IPS-18c (cell line): ENCODE measurements around the gene TTC4.

Experiments used
- H3K4me3 ChIP-seq: 2 replicates; pipeline ENCODE4 v1.7.0; 2013; ENCODE audit warnings: low read depth, mild to moderate bottlenecking, low read length, moderate library complexity; ENCODE audit not compliant: insufficient read depth
- H3K9me3 ChIP-seq: one replicate; pipeline ENCODE4 v1.6.1; 2013; ENCODE audit warnings: mild to moderate bottlenecking, low read length, moderate library complexity; ENCODE audit not compliant: control insufficient read depth, insufficient read depth

The TTC4 gene, protein sequence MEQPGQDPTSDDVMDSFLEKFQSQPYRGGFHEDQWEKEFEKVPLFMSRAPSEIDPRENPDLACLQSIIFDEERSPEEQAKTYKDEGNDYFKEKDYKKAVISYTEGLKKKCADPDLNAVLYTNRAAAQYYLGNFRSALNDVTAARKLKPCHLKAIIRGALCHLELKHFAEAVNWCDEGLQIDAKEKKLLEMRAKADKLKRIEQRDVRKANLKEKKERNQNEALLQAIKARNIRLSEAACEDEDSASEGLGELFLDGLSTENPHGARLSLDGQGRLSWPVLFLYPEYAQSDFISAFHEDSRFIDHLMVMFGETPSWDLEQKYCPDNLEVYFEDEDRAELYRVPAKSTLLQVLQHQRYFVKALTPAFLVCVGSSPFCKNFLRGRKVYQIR

DNA sequence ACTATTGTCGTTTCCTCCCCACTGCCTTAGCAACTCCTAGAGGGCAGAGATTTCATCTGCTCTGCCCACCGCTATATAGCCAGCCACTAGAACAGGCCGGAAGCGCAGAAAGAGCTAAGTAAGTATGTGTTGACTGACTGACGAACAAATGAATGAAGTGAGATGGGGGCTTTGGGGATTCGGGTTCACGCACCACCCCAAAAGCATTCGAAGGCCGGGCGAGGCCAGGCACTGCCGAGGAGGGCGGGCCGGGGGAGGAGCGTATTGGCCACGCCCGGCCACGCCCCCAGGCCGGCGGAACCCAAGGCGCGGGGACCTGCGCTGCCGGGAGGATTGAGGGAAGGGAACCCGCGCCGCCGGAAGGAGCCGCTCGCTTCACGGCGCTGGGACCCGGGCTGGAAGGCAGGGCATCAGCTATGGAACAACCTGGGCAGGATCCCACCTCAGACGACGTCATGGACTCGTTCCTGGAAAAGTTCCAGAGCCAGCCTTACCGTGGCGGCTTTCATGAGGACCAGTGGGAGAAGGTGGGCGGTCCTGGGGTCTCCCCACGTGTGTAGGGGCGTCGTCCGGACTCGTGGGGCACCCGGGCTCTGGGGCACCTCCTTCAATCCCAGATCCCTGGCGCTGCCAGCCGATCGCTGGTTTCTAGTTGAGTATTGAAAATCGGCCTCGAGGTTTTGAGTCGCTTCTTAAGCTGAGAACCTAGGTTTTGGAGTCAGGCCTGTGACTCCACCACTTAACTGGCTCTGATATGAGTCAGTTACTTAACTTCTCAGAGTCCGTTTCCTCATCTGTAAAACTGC is at the start of gene TTC4:
Gene TTC4, plus strand, starts transcription at position 369 of the 806 bp plus-strand sequence. Its CDS starts 48 bp downstream, at position 417.
- no peaks in the 10 kb centered on the region for H3K9me3 ChIP-seq
- H3K4me3 ChIP-seq = peak within 1 kb of the TSS; percentile 93

DNA sequence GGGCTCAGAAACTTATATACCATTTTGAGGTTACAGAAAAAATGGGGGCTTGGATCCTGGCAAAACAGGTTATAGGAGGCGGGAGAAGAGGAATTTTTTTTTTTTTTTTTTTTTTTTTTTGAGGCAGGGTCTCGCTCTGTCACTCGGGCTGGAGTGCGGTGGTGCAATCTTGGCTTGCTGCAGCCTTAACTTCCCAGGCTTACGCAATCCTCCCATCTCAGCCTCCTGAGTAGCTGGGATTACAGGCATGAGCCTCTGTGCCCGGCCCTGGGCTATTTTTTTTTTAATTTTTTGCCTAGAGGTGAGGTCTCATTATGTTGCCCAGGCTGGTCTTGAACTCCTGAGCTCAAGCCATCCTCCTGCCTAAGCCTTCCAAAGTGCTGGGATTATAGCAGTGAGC is 49.3 kb upstream of the TTC4 start:
- Histone ChIP-seq H3K9me3 (peaks cover 2% of the 10 kb centered on the region), H3K4me3 (no peak overlapping the region)

DNA sequence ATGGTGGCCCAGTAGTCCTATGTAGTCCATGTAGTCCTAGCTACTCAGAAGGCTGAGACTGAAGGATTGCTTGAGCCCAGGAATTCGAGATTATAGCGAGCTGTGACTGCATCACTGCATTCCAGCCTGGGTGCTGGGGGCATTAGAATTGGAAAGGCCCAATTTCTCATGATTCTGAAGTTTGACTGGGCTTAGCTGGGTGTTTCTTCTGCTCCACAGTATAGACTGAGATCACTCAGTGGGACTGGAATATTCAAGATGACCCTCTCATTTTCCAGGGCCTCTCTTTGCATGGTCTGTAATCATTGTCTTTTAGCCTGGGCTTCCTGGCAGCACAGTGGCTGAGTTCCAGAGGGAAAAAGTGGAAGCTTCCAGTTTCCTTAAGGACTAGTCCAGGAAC is 47.9 kb upstream of the TTC4 start:
- H3K4me3 ChIP-seq = no peak overlapping the region
- no peaks in the 10 kb centered on the region for H3K9me3 ChIP-seq

DNA sequence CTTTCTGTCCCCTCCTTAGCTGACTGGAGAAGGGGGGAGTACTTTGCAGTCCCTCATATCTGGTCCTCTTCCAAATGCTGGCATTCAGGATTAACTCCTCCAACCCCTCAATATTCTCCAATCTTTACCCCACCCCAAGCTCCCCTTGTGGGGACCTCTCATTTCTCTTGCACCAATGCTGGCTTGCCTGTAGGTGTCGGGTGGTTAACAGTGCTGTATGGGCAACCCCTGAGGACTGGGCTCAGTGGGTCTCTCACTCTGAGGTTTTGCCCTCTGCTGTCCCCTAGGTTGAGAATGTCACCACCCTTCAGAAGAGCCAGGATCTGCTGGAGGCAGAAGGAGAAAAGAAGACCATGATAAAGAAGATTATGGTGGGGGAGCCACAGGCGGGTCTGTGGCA is 47.1 kb upstream of the TTC4 start:
- no peaks in the 10 kb centered on the region for H3K9me3 ChIP-seq
- H3K4me3 ChIP-seq = no peak overlapping the region

DNA sequence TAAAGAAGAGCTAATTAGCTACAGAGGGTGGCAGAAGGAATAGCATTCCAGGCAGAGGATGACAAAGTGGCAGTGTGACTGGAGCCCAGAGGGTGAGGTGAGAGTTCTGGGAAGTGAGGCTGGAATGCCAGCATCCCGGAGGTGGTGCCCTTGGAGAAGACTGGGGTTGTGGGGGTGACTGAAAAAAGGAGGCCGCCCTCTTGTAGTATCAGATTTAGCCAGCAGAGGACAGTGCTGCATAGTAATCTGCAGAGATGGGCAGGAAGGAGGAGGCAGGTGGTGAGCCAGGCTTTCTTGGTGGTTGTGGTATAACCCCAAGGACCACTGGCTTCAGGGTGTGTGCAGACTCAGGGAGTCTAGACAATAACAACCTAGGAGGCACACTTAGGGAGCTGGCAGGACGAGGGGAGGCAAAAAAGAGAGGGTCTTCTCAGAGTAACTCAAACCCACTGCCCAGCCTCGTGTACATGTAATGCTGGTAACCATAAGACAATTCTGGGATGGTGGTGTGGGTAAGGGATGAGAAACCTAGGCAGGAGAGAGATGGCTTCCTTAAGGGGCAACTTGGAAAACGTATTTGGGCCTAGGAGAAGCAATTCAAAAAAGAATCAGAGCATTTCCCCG is 43.6 kb upstream of the TTC4 start:
- Histone ChIP-seq H3K9me3 (no peaks in the 10 kb centered on the region), H3K4me3 (no peak overlapping the region)

DNA sequence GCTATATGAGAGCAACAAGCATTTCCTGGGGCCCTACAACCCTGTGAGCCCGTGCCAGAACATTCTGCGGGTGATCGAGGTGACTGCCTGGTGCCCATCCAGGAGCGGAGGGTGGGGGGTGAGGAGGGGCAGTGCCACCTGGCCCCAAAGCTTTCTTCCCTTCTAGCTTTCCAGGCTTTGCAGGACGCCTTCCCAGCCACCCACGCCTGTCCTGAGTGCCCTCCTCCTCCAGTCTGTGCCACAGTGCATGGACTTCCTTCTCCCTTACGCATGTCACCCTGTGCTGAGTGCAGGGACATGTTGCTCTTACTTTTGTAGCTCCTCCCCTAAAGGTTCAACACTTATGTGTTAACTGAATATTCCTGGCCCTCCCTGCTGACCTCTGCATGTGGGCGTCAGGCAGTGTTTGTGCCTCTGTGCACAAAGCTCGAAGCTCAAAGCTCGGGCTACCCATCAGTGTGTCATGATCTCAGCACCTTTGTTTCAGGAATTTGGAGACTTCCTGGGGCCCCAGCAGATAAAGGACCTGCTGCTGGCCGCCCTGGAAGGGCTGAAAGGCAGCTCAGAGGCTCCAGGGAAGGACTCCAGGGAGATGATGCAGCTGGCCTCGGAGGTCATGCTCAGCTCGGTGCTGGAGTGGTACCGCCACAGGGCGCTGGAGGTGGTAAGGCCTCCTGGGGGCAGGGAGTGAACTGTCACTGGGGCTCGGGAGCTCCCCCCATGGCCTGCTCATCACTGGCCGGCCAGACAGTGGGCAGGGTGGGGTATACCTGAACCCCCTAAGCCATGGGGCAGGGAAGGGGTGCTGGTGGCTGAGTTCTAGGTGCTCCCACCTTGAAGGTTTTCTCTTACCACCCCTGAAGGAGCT is 36.7 kb upstream of the TTC4 start:
- Histone ChIP-seq H3K9me3 (no peaks in the 10 kb centered on the region), H3K4me3 (no peak overlapping the region)

DNA sequence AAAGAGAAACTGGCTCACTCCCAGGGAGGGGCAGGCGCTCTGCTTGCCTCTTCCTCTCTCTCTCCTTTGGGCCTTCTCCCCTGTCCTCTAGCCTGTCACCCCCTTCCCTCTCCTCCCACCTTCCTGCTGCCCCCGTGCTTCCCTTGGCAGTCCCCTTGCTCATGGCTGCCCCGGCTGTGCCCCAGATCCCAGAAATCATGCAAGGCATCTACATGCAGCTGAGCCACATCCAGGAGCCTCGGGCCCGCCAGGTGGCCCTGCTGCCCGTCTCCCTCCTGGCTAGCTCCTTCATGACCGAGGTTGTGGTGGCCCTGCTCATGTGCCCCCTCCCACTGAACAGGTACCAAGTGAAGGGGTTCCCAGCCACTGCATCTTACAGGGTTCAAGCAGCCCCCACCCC is 36.0 kb upstream of the TTC4 start:
- no peaks in the 10 kb centered on the region for H3K9me3 ChIP-seq
- H3K4me3 ChIP-seq = no peak overlapping the region

DNA sequence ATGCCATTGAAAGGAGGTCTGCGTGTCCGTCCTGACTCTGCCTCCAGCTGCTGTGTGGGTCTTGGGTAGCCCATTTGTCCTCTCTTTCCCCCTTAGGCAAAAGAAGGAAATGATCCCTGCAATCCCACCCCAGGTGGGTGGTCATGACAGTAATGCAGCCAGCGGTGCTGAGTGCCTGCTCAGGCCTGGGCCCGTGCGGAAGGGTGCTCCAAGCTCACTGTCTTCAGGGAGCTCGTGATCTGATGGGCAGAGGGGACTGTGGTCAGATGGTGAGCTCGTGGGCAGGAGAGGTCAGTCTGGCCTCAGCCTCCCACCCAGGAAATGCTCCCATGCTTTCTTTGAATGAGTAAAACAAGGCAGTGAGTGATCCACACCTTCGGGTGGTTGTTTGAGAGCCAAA is 35.3 kb upstream of the TTC4 start:
- Histone ChIP-seq H3K4me3 (no peak overlapping the region), H3K9me3 (no peaks in the 10 kb centered on the region)

DNA sequence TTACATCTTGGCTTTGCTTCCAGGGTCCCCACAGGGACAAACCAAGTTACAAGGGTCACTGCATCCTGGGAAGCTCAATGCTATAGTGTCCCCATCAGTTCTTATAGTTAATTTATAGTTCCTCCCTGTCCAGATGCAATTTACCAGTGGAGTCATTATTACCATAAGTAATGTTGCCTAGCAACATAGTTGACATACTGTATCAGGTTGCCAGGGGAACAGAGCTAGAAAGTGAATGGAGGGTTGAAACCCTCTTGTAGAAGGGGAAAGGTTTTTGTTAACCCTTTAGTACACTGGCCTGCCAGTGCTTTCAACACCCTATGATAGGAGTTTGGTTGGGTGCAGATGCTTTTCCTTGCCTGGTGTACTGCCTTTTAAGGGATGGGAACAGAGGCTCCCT is 34.3 kb upstream of the TTC4 start:
- Histone ChIP-seq H3K4me3 (no peak overlapping the region), H3K9me3 (no peaks in the 10 kb centered on the region)

DNA sequence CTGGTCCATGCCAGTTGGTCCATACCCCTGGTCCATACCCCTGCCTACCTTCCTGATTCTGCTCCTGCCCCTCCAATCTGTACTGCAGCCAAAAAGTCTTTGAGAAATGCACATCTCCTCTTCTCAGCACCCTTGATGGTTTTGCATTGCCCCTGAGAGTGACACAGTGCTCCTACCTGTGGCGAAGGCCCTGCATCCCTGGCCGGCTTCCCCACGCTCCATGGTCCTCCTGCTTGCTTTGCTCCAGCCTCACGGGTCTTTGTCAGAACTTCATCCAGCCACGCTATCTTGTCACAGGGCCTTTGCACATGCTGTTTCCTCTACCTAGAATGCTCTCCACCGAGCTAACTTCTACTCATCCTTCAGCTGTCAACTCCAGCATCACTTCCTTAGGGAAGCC is 32.2 kb upstream of the TTC4 start:
- H3K9me3 ChIP-seq = no peaks in the 10 kb centered on the region

DNA sequence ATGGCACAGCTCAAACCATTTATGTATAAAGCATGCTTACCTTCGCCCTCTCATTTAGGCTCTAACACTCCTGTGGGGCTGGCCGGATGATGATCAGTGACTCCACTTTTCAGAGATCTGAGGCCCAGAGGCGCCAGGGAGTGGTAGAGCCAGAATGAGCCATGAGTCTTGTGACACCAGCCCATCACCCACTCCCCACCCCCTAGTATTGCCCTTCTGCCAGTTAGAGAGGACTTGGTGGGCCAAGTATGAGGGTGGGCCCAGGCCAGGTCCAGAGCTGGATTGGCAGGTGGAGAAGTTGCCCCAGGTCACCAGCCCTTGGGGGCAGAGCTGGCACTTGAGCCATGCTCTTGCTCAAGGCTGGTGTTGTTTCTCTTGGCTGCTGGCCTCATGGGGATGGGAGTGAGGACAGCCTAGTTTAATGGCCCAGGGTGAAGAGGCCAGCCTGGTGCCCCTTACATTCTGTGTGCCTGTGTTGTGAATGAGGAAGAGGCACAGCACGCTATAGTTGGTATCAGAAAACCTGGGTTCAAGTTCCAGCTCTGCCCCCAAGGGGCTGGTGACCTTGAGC is 30.2 kb upstream of the TTC4 start:
- Histone ChIP-seq H3K4me3 (no peak overlapping the region), H3K9me3 (no peaks in the 10 kb centered on the region)

More for the DNA sequence above, 32.2 kb upstream of the TTC4 start:
- H3K4me3 ChIP-seq = no peak overlapping the region

DNA sequence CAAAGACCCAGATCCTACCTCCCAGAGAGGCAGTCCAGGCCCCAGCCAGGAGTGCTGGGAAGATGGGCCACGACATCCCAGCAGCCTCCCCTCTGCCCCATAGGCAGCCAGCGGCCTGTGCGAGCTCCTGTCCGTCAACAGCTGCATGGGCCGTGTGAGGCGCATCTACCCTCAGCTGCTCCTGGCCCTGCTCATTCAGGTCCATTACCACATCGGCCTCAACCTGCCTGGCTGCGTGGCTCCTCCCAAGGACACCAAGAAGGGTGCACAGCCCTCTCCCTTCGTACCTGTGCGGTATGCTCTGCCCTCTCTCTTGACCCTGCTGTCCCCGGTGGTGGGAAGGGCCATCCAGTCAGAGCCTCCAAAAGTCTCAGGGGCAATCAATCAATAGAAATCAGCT is 29.5 kb upstream of the TTC4 start:
- Histone ChIP-seq H3K9me3 (no peaks in the 10 kb centered on the region), H3K4me3 (no peak overlapping the region)

DNA sequence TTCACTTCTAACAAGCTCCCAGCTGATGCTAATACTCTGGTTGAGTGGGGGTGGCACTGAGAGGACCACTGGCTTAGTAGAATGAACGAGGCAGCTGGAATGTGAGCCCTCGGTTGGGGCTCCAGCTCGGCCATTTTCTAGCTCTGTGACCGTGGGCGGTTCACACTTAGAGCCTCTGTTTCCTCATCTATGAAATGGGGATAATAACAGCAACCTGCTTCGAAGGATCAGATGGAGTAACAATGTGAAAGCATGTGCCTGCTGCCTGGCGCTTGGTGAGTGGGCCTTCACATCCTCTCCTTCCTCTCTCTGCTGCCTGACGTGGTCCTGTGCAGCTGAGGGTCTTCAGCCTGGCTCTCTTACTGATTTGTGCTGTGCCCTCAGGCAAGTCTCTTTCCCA is 20.9 kb upstream of the TTC4 start:
- no peak overlapping the region for H3K4me3 ChIP-seq
- no peaks in the 10 kb centered on the region for H3K9me3 ChIP-seq

DNA sequence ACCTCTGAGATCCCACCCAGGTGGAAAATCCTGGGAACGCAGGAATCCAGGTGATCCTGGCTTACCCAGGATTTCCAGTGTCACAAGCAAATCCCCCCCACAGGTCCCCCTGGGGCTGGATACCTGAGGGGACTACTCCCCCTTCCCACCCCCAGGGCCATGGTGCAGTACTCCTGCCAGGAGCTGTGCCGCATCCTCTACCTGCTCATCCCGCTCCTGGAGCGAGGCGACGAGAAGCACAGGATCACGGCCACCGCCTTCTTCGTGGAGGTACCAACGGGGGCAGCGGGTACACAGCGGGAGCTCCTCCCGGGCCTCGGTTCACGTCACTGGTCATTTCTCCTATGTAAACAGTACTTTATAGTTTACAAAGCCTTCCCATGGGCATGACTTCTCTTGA is 20.4 kb upstream of the TTC4 start:
- H3K4me3 ChIP-seq = no peak overlapping the region
- H3K9me3 ChIP-seq = no peaks in the 10 kb centered on the region

DNA sequence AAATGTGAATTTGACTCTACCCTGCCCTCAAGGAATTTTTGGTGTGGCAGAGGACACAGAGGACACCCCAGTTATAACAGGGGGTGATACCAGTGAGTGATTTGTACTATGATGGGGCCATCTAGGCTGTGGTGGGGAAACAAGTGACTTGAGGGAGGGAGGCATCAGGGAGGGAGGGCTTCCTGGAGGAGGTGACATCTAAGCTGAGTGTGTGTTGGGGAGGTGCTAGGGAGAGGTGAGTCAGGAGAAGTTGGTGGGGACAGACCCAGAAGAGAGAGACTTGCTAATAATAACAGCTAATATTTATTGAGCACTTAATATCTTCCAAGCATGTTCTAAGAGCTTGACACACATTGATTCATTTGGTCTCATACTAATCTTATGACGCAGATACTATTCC is 19.9 kb upstream of the TTC4 start:
- H3K4me3 ChIP-seq = no peak overlapping the region

DNA sequence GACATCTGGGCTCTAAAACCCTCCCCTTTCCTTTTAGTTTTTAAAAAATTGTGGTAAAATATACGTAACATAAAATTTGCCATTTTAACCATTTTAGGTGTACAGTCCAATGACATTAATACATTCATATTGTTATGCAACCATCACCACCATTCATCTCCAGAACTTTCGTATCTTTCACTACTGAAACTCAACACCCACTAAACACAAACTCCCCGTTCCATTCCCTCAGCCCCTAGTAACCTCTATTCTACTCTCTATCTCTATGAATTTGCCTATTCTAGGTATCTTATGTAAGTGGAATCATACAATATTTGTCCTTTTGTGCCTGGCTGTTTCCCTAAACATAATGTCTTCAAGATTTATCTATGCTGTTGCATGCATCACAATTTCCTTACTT is 19.4 kb upstream of the TTC4 start:
- Histone ChIP-seq H3K9me3 (no peaks in the 10 kb centered on the region), H3K4me3 (no peak overlapping the region)

More for the DNA sequence above, 19.9 kb upstream of the TTC4 start:
- no peaks in the 10 kb centered on the region for H3K9me3 ChIP-seq

DNA sequence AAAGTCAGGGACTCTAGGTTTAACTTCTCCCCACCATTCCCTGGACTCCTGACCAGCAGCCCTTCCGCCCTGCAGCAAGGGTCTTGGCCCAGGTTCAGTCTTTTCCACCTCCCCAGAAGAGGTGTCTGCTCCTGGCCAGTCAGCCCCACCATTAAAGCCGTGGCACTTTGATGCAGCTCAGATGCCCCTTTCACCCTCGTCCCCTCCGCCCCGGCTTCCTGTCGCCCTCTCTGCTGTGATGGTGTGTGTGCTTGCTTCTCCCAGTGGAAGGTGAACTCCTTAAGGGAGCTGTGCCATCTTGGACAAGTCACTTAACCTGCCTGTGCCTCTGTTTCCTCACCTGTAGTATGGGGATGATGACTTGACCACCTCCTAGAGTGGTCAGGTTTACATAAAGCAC is 17.8 kb upstream of the TTC4 start:
- no peaks in the 10 kb centered on the region for H3K9me3 ChIP-seq
- no peak overlapping the region for H3K4me3 ChIP-seq
